ENCODE measurements around the gene ATRNL1.

The ATRNL1 gene

DNA sequence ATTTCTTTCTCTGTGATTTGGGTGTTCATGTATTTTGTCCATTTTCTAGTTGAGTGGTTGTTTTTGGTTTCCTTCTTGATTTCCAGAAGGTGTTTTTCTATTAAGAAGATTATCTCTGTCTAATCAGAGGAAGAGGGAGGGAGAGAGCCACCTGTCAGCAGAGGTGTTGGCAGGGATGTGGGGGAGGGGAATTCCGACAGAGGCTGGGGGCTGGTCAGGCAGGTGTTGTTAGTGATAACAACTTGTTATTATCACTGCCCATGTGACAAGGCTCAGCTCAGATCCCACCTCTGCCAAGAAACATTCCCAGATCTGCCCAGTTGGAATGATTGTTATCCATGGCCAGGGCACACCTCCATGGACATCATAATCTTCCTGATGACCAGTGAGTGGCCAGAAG is 886.4 kb downstream of the ATRNL1 start:
- ChIA-PET CTCF (no interaction called here), POLR2A (no interaction called here)
- TF ChIP-seq, protein P1, sequence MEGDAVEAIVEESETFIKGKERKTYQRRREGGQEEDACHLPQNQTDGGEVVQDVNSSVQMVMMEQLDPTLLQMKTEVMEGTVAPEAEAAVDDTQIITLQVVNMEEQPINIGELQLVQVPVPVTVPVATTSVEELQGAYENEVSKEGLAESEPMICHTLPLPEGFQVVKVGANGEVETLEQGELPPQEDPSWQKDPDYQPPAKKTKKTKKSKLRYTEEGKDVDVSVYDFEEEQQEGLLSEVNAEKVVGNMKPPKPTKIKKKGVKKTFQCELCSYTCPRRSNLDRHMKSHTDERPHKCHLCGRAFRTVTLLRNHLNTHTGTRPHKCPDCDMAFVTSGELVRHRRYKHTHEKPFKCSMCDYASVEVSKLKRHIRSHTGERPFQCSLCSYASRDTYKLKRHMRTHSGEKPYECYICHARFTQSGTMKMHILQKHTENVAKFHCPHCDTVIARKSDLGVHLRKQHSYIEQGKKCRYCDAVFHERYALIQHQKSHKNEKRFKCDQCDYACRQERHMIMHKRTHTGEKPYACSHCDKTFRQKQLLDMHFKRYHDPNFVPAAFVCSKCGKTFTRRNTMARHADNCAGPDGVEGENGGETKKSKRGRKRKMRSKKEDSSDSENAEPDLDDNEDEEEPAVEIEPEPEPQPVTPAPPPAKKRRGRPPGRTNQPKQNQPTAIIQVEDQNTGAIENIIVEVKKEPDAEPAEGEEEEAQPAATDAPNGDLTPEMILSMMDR (IDR thresholded peaks at IDR 0.05; ENCODE audit: insufficient read depth, low read length, missing control alignments), result no peak
- H3K4me3 ChIP-seq (ENCODE audit: low read depth, low read length), result no peak overlapping the region
- no peak for DNase-seq (ENCODE audit: low read depth, low spot score)

DNA sequence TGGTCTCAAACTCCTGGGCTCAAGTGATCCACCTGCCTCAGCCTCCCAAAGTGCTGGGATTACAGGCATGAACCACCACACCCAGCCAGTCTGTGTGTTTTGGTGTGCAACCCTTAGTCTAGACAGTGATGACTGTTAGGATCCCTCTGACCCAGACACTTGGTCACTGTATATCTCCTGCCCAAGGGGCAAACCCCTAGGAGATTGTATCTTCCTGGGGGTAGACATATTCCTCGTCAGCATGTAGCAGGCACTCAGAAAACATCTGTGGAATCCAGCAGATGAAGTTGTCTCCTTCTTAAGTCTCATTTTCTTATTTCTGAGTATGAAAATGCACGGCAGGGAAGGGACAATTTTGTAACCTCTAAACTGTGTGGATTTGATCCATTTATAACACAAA is 887.3 kb downstream of the ATRNL1 start:
- POLR2A ChIA-PET, result no interaction called here
- CTCF ChIA-PET, result no interaction called here
- no peak overlapping the region for H3K4me3 ChIP-seq (ENCODE audit: low read depth, low read length)

DNA sequence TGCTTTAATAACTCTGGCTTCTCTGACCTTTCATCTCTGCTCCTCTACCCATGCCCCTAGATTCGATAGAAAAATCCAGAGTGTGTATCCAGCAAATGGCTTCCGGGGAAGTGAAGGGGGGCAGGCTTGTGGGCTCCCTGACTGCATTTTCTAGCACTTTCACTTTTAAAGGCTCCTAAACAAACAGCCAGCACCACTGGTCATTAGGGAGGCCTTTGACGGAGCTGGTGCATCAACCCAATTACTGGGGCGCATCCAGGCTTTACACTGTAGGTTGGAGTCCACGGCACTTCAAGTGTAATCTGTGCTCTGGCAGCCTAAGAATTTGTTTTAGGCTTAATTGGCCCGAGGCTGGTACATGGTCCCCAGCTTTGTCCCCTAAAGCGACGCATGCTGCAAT is 887.9 kb downstream of the ATRNL1 start:
- ChIA-PET POLR2A (no interaction called here), CTCF (no interaction called here)
- TF ChIP-seq, protein P1 (IDR thresholded peaks at IDR 0.05; ENCODE audit: insufficient read depth, low read length, missing control alignments), result no peak
- no peak for DNase-seq (ENCODE audit: low read depth, low spot score)
- H3K4me3 ChIP-seq (ENCODE audit: low read depth, low read length), result no peak overlapping the region; the same call in 1 of the 2 replicates

More for the DNA sequence above, 887.3 kb downstream of the ATRNL1 start:
- TF ChIP-seq, protein P1 (IDR thresholded peaks at IDR 0.05; ENCODE audit: insufficient read depth, low read length, missing control alignments), result no peak
- DNase-seq (ENCODE audit: low read depth, low spot score), result no peak

DNA sequence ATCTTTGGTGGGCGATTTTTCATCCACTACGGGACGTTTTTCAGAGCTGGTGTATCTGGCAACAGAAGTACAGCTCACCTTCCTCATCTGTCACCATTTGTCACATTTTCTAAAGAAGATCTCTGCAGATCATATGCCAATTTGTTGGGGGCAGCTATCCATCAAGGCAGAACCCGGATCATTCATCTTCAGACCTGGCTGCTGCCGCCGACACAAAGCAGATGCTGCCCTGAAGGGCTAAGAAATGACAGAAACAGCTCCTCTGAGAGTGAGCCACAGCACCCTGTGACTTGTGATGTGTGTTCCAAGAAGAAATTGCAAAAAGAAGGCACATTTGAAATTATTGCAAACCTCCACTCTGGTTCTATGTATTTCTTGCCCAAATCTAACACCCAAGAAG is 888.9 kb downstream of the ATRNL1 start:
- CTCF ChIA-PET, result no interaction called here
- no peak for DNase-seq (ENCODE audit: low read depth, low spot score)
- TF ChIP-seq, protein P1 (IDR thresholded peaks at IDR 0.05; ENCODE audit: insufficient read depth, low read length, missing control alignments), result no peak
- POLR2A ChIA-PET, result no interaction called here
- H3K4me3 ChIP-seq (ENCODE audit: low read depth, low read length), result no peak overlapping the region

DNA sequence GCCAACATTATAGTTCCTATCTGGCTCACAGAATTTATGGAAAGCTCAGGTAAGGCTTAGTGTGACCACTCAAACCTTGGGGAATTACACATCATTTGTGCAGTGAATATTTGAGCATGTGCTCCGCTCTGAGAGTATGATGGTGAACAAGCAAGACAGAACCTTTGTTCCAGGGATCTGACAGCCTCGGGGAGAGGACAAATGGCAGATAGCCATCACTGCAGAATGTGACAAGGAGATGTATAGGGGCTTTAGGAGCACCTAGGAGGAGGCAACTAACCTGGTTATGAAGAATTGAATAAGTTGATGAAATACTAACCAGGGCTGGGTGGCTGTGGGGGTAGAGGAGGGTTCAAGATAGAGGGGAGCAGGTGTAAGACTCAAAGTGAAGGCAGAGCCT is 889.4 kb downstream of the ATRNL1 start:
- CTCF ChIA-PET, result no interaction called here
- H3K4me3 ChIP-seq (ENCODE audit: low read depth, low read length), result no peak overlapping the region
- no peak for DNase-seq (ENCODE audit: low read depth, low spot score)
- TF ChIP-seq, protein P1 (IDR thresholded peaks at IDR 0.05; ENCODE audit: insufficient read depth, low read length, missing control alignments), result no peak
- POLR2A ChIA-PET, result no interaction called here

DNA sequence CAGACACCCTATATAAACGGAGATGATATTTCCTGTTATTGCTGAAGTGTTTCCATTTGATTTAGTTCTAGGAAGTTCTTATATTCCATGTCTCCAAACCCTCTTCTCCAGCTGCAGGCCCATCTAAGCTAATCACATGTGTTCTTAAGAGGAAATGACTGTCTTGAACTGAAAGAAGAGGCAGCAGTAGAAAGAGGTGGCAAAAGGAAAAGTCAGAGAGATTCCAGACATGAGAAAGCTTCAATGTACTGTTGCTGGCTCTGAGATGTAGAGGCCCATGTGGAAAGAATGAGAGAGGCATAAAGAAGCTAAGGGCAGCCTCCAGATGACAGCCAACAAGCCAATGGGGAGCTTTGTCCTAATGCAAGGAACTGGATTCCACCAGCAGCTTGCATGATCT is 892.6 kb downstream of the ATRNL1 start:
- ChIA-PET CTCF (no interaction called here), POLR2A (no interaction called here)
- TF ChIP-seq, protein P1 (IDR thresholded peaks at IDR 0.05; ENCODE audit: insufficient read depth, low read length, missing control alignments), result no peak
- H3K4me3 ChIP-seq (ENCODE audit: low read depth, low read length), result no peak overlapping the region
- DNase-seq (ENCODE audit: low read depth, low spot score), result no peak
